Measurements from ENCODE around the gene ACVRL1.

ACVRL1 gene

DNA sequence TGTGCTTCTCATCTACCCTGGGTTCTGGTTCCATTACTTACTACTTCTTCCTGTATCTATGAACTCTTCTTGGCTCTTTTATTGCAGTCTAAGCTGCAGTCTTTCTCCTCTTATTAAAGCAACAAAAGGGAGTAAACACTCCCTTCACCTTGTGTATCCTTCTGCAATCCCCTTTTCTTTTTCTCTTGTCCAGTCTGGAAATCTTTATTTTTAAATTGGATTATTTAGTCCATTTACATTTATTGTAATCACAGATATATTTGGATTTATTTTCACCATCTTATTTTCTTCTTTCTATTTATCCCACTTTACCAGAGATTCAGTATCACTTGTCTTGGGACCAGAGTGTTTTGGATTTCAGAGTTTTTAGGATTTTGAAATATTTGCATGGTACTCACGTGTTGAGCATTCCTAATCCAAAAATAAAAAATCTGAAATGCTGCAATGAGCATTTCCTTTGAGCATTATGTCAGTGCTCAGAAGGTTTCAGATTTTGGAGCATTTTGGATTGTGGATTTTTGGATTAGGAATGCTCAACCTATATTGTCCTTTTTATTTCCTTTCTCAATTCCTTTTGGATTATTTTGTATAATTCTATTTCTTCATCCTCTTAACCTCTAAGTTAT is 37.4 kb downstream of the ACVRL1 start:
- no peak for DNase-seq

- peak; percentile 46 for DNase-seq
Observed at GRCh38 chr12:51947246-51947996, 40.1 kb downstream of the ACVRL1 start.

DNA sequence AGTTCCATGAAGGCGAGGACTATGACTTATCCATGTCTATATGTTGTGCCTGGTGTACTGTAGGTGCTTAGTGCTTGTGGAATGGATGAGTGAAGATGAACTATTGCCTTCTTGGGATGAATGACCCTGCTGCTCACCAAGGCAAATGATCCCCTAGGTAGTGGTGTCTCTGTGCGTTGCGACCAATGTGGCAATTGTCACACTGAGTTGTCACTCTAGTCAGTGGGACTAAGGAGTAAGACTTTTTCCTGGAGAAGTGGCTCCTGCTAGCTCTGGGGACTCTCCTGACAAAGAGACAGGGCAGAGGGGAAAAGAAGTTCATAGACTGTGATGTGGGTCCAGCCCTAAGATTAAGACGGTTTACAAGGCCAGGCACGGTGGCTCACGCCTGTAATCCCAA is 40.8 kb downstream of the ACVRL1 start:
- DNase-seq, result peak; percentile 37

GRCh38 chr12:51949342-51950030 is 42.2 kb downstream of the ACVRL1 start:
- DNase-seq, result peak; percentile 47

- no peak for DNase-seq
Observed at GRCh38 chr12:51950682-51951198, 43.4 kb downstream of the ACVRL1 start.

DNA sequence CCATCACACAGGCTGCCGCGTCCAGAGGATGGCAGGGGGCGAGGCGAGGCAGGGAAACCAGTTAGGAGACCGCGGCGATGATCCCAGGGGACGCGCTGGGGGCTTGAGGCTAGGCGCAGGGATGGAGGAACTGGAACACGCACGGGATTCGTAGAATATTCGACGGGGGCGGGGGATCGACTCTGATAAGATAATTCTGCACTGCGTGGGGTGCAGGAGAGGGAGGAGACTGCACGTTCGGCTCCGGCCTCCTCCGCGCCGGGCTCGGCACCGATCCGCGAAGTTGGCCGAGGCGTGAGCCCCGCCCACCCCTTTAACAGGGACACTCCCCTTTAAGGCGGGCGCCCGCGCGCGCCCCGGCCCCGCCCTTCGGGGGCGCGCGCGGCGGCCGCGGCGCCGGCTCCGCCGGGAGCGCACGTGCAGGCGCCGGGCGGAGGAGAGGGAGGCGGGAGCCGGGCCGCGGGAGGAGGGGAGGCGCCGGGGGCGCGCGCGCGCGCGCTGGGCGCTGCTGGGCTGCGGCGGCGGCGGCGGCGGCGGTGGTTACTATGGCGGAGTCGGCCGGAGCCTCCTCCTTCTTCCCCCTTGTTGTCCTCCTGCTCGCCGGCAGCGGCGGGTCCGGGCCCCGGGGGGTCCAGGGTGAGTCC is 44.0 kb downstream of the ACVRL1 start, which contains the start of gene ACVR1B:
Gene ACVR1B, plus strand, starts transcription at position 501 of the 644 bp plus-strand sequence. Its CDS starts 45 bp downstream, at position 546.
- peak; percentile 95 for DNase-seq

DNA sequence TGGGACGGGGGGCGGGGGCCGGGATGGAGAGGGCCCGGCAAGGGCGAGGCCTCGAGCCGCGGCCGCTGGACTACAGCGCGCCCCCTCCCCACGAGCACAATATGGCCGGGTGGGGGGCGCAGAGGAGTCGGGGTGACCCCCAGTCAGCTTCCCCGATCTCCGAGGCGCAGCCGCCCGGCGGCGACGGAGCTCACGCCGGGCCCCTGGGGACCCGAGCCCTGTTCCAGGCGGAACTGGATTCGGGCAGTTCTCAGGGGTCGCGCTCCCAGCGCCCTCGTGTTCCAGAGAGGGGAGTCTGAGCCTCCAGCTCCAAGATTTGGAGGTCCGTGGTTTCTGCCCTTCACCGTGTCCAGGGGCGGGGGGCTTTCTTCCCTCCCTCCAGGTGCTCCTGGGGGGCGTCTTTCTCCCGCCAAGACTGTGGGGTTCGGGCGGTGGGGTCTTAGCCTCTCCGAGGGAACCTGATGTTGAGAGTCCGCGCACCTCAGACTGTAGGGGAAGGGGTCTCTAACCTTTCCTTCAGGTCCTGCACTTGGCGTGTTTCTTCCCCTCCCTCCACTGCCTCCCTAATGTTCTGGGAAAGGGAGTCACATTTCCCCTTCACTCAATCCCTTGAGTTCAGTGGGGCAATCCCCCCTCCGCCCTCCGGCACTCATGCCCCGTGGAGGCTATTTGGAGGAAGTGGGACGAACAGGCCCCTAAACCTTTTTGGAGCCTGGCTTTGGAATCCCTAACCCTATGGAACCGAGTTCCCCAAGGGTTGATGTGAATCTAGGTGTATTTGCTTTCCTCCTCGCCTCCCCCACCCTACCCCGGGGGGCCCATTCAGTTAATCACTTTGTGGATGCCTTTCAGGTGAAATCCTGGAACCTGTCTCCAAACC is 44.8 kb downstream of the ACVRL1 start:
- DNase-seq, result peak; percentile 66

GRCh38 chr12:51953089-51953488 is 45.8 kb downstream of the ACVRL1 start:
- peak; percentile 61 for DNase-seq

DNA sequence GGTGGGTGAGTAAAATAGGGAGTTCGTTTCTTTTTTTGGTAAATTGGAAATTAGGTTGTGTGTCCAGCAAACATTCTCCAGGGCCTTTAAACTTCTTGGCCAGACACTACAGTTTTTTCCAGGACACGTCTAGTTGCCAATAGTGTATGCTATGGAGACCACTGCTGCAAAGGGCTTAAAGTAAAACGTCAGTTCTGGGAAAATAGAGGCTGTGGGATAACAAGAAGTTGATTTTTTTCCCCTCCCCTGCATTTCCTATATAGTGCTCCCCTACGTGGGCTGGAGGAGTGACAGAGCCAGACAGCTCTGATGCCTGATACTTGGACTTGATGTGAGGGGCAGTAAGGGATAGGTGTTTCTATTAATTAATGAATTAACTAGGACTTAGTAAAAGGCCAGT is 46.6 kb downstream of the ACVRL1 start:
- peak; percentile 37 for DNase-seq

DNA sequence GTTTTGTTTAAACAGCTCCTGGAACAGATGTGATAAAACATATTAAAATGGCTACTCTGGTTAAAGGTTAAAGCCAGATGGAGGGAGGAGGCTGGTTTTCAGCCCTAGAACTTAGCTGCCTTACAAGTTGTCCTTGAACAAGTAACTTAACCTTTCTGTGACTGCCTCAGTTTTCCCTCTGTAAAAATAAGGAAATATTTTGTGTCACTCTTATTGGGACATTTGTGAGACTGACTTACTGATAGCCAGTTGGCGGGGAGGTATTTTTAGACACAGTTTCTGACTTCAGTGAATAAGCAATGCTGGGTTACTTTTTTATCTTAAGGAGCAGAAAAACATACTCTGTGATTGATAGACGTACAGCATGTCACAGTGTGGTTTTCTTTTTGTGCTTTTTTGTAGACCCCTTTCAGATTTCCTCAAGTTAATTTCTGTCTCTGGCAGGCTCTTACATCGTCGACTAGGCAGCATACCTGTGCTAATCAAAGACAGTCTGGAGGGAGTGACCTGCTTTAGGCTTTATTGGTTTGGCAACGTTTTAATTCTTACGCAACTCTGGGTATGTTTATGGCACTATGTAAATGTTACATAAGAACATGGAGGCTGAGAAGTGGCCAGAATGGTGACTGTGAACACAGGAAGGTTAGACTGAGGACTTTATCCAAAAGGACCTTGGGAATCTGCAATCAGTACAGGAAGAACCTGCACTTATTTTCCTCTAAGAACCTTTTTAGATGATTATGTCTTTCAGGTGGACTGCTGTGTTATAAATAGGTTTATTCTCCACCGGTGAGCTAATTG is 47.5 kb downstream of the ACVRL1 start:
- peak; percentile 47 for DNase-seq

GRCh38 chr12:51955702-51956101 is 48.4 kb downstream of the ACVRL1 start:
- DNase-seq, result peak; percentile 51

- no peak for DNase-seq
Observed at GRCh38 chr12:51958542-51958941, 51.2 kb downstream of the ACVRL1 start.

DNA sequence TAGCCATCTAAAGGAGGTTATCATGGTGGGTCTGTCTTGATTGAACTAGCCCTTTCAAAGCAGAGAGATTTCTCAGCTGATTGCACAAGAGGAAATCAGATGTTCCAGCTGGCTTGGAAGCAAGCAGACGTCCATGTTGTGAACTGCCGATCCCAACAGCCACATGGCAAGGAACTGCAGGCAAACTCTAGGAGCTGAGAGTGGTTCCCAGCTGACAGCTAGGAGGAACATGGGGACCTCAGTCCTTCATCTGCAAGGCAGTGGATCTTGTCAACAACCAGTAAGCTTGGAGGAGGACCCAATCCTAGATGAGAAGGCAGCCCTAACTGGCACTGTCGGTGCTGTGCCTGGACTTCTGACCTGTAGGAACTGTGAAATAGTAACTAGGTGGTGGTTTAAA is 51.9 kb downstream of the ACVRL1 start:
- DNase-seq, result no peak

- no peak for DNase-seq
Observed at GRCh38 chr12:51959921-51960320, 52.6 kb downstream of the ACVRL1 start.

GRCh38 chr12:51960488-51960887 is 53.2 kb downstream of the ACVRL1 start:
- DNase-seq, result no peak

GRCh38 chr12:51960890-51961289 is 53.6 kb downstream of the ACVRL1 start:
- DNase-seq, result no peak

GRCh38 chr12:51961834-51962233 is 54.5 kb downstream of the ACVRL1 start:
- DNase-seq, result peak; percentile 76

DNA sequence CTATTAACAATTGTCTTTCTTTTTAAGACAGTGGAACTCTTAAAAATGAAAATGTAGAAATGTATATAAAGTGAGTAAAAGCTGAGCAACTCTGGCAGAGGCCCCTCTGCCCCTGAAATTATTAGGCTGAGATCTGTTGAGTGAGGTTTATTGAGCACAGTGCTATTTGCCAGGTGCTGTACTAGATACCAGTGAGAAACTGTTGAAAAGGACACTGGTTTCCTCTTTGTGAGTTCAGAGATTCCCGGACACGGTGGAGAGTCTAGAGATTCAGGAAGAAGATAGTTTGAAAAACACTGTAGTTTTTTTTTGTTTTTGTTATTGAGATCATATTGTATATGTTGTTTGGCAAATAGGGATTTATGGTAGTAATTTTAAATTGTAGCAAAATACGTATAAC is 55.4 kb downstream of the ACVRL1 start:
- peak; percentile 8 for DNase-seq

DNA sequence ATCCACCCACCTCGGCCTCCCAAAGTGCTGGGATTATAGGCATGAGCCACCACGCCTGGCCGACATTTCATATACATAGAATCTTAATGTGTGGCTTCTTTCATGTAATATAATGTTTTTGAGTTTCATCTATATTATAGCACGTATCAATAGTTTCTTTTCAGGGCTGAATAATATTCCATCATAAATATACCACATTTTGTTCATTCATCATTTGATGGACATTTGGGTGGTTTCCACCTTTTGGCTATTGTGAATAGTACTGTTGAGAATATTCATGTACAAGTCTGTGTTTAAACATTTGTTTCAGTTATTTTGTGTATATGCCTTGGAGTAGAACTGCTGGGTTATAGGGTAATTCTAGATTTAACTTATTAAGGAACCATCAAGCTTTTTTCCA is 56.2 kb downstream of the ACVRL1 start:
- DNase-seq, result peak; percentile 15

DNA sequence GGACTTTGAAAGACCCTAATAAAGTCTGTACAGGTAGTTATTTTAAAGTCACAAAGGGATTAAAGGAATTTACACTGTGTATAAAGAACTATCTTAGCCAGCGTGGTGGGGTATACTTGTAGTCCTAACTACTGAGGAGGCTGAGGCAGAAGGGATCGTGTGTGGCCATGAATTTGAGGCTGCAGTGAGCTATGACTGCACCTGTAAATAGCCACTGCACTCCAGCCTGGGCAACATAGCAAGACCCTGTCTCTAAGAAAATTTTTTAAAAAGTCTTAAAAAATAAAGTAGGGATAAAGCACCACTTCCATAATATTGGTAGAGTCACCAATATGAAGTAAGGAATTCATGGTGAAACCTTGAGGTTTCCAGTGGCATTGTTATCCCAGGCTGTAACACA is 62.3 kb downstream of the ACVRL1 start:
- DNase-seq, result no peak
